Mucosa of descending colon (tissue), 3 donors: ENCODE results near the gene UBE3C. TPM values are rescaled to one million over a fixed set of nuclear protein-coding genes. Genes with fewer than 3 reads are reported as not detected.

Experiments used
- ATAC-seq: fragments of 200-7000 bp; cut with Tn5 transposase; one replicate; pipeline ENCODE4 v1.9.1; 2020; ENCODE audit warnings: mild to moderate bottlenecking, moderate library complexity
- DNase-seq, 3 donors: peaks; one replicate each; pipeline ENCODE4 v3.0.0-alpha.2; 2020
- H3K36me3 ChIP-seq: fragments of 200-600 bp; one replicate; pipeline ENCODE4 v1.8.0; 2021; ENCODE audit warnings: low read depth, mild to moderate bottlenecking
- H3K4me1 ChIP-seq: fragments of 200-600 bp; one replicate; pipeline ENCODE4 v1.8.0; 2021; ENCODE audit warnings: low read depth, mild to moderate bottlenecking
- H3K4me3 ChIP-seq: fragments of 200-600 bp; one replicate; pipeline ENCODE4 v1.8.0; 2021; ENCODE audit warnings: mild to moderate bottlenecking
- H3K9me3 ChIP-seq: fragments of 200-600 bp; one replicate; pipeline ENCODE4 v1.8.0; 2021; ENCODE audit warnings: mild to moderate bottlenecking
- CTCF ChIP-seq: fragments of 200-600 bp; IDR thresholded peaks from one replicate; pipeline ENCODE4 v1.8.0; 2022; ENCODE audit warnings: antibody characterized with exemption, mild to moderate bottlenecking
- intact Hi-C, 2 donors: fragments of 100-400 bp; cut with DNase I in 1 of 2; cut with micrococcal nuclease in 1 of 2; formaldehyde crosslinking; loops; one replicate each; pipeline versions ENCODE4 v1.11.0 to v1.11.1; 2022; cut with DNase I, micrococcal nuclease
- total RNA-seq, 3 donors: library from RNA; stranded (reverse); fragmentation: NEBNext Ultra II Directional in 2 of 3; extraction: Animal tissue kit (Norgen Biotek cat#: 25700) in 2 of 3; gene quantifications; one replicate each; pipeline versions ENCODE4 v1.2.1 to v1.2.4, GENCODE V29; 2021 to 2023
- donor health status: DM: no; HTN: no; CAD: no; lungs with moderate emphysema.
- donor health status: DM: no; HTN: no; CAD: no.
- donor health status: DM: no; HTN: yes; CAD: no.

Gene UBE3C
- total RNA-seq, 3 donors from 2014 or later = 58.1 to 68.0 (median 66.7) TPM

GRCh38 chr7:157300369-157300825, 161.7 kb downstream of the UBE3C start:
- no peak overlapping the region for H3K4me3 ChIP-seq
- no peaks in the 10 kb centered on the region for H3K9me3 ChIP-seq
- ATAC-seq = no peak
- H3K4me1 ChIP-seq = no peaks in the 10 kb centered on the region
- no peaks in the 10 kb centered on the region for H3K36me3 ChIP-seq
- TF ChIP-seq CTCF = no peak
- intact Hi-C loops = no loop called here
- no peak for DNase-seq

- no peaks in the 10 kb centered on the region for H3K4me1 ChIP-seq
- H3K36me3 ChIP-seq = no peaks in the 10 kb centered on the region
- TF ChIP-seq CTCF = no peak
- no peaks in the 10 kb centered on the region for H3K9me3 ChIP-seq
- DNase-seq (no peak), ATAC-seq (no peak)
- H3K4me3 ChIP-seq = no peak overlapping the region
- intact Hi-C loops = no loop called here
Observed at GRCh38 chr7:157301610-157302120, 162.9 kb downstream of the UBE3C start.

GRCh38 chr7:157306846-157307838, 168.4 kb downstream of the UBE3C start:
- DNase-seq (no peak), ATAC-seq (no peak)
- Histone ChIP-seq H3K4me1 (no peaks in the 10 kb centered on the region), H3K9me3 (no peaks in the 10 kb centered on the region), H3K36me3 (no peaks in the 10 kb centered on the region), H3K4me3 (no peak overlapping the region)
- intact Hi-C loops = no loop called here
- no peak for TF ChIP-seq CTCF

- intact Hi-C loops = no loop called here
- ATAC-seq (no peak), DNase-seq (no peak)
- Histone ChIP-seq H3K4me3 (no peak overlapping the region), H3K4me1 (no peaks in the 10 kb centered on the region), H3K9me3 (no peaks in the 10 kb centered on the region), H3K36me3 (no peaks in the 10 kb centered on the region)
- no peak for TF ChIP-seq CTCF
Observed at GRCh38 chr7:157309988-157310668, 171.4 kb downstream of the UBE3C start.

GRCh38 chr7:157310676-157311185, 172.0 kb downstream of the UBE3C start:
- intact Hi-C loops = no loop called here
- Histone ChIP-seq H3K36me3 (no peaks in the 10 kb centered on the region), H3K4me3 (no peak overlapping the region), H3K4me1 (no peaks in the 10 kb centered on the region), H3K9me3 (no peaks in the 10 kb centered on the region)
- no peak for DNase-seq
- no peak for TF ChIP-seq CTCF
- ATAC-seq = no peak
